Activated CD4-positive, alpha-beta T cell treated with anti-CD3 and anti-CD28 coated beads, Interleukin-2, amount 10 ng/mL, durations not matched to agents 24 days and 14 days (primary cell): ENCODE results near the gene CIB1. TPM values are rescaled to one million over a fixed set of nuclear protein-coding genes. Genes with fewer than 3 reads are reported as not detected.
A peak's percentile ranks its signal among the peaks of the same experiment; 100 is the strongest.
"Not testable (repeated sequence)": the region's sequence is repeated elsewhere in the genome, so short reads cannot be mapped to it uniquely, and the experiment has no call there.

Source experiments
- DNase-seq: peaks from one replicate; pipeline ENCODE4 v3.0.0; 2022
- H3K27ac Mint-ChIP-seq: one replicate; pipeline ENCODE4 v1.8.0; 2022; ENCODE audit warnings: mild to moderate bottlenecking, mixed read lengths
- H3K27me3 Mint-ChIP-seq: one replicate; pipeline ENCODE4 v1.8.0; 2022; ENCODE audit warnings: mixed read lengths
- H3K36me3 Mint-ChIP-seq: one replicate; pipeline ENCODE4 v1.8.0; 2022; ENCODE audit warnings: low read depth, mild to moderate bottlenecking, mixed read lengths
- H3K4me1 Mint-ChIP-seq: one replicate; pipeline ENCODE4 v1.8.0; 2021; ENCODE audit warnings: mixed read lengths
- H3K4me3 Mint-ChIP-seq: one replicate; pipeline ENCODE4 v1.8.0; 2022; ENCODE audit warnings: mild to moderate bottlenecking, moderate library complexity, mixed read lengths
- H3K9me3 Mint-ChIP-seq: one replicate; pipeline ENCODE4 v1.8.0; 2021; ENCODE audit warnings: mixed read lengths
- intact Hi-C: fragments of 100-400 bp; cut with micrococcal nuclease; formaldehyde crosslinking; loops from one replicate; pipeline ENCODE4 v1.15.1; 2023
- total RNA-seq: library from RNA; stranded (reverse); gene quantifications from 2 replicates; pipeline ENCODE4 v1.2.3, GENCODE V29; 2022

CIB1 gene
- total RNA-seq, 1 donor from 2014 or later: 156 TPM

DNA sequence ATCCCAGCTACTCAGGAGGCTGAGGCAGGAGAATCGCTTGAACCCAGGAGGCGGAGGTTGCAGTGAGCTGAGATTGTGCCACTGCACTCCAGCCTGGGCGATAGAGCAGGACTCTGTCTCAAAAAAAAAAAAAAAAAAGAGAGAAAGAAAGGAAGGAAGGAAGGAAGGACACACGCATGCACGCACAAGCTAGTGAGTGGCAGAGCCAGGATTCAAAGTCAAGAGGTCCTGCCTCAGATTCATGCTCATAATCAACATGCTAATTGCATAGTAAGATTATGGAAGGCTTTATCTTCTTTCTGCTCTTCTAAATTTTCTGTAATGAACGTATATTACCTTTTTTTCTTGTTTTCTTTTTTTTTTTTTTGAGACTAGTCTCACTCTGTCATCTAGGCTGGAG, 27.0 kb upstream of the CIB1 start:
- H3K27ac Mint-ChIP-seq, intact Hi-C loops, H3K36me3 Mint-ChIP-seq, H3K9me3 Mint-ChIP-seq, H3K27me3 Mint-ChIP-seq, H3K4me3 Mint-ChIP-seq, DNase-seq: not testable (repeated sequence)
- H3K4me1 Mint-ChIP-seq: peaks cover 13% of the 10 kb centered on the region

DNA sequence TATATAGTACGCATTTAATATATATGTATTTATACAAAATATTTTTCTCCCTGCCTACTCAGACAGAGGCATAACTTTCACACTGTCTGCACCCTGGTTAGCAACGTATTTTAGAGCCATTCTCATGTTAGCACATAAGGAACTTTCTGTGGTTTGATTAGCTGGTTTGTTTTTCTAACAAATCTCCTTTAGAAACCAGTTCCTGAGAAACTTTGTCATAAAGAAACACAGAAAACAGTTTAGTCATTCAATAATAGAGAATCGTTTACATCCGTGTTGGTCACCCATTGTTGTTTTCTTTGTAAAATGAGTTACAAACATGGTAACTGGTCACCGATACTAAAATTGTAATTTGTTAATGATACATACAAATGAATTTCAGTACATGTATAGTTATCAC, 25.8 kb upstream of the CIB1 start:
- Mint-ChIP-seq H3K36me3 (peaks cover 2% of the 10 kb centered on the region), H3K4me1 (peaks cover 9% of the 10 kb centered on the region), H3K27ac (no peak overlapping the region), H3K4me3 (no peak overlapping the region), H3K9me3 (no peaks in the 10 kb centered on the region), H3K27me3 (no peaks in the 10 kb centered on the region)
- intact Hi-C loops: no loop called here
- no peak for DNase-seq

DNA sequence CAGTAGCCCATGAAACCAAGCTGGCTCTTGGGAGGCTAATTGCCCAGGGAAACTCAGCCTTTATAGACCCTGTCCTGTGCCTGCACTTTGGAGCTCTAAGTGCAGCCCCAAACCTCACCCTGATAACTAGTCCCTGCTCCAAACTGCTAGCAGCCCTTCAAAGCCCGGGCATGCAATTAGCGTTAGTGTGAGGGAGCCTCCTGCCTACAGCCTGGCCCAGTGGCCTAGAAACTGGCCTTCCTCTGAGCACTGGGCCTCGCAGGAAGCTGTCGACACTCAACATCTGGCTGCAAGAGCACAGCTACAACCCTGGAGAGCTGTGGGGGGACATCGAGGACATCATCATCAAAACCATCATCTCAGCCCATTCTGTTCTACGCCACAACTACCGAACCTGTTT, 24.0 kb upstream of the CIB1 start:
- no peaks in the 10 kb centered on the region for H3K9me3 Mint-ChIP-seq
- peaks cover 1% of the 10 kb centered on the region for H3K36me3 Mint-ChIP-seq
- H3K27me3 Mint-ChIP-seq: no peaks in the 10 kb centered on the region
- intact Hi-C loops: no loop called here
- H3K4me3 Mint-ChIP-seq: no peak overlapping the region
- no peak overlapping the region for H3K27ac Mint-ChIP-seq
- peaks cover 4% of the 10 kb centered on the region for H3K4me1 Mint-ChIP-seq
- DNase-seq: no peak

DNA sequence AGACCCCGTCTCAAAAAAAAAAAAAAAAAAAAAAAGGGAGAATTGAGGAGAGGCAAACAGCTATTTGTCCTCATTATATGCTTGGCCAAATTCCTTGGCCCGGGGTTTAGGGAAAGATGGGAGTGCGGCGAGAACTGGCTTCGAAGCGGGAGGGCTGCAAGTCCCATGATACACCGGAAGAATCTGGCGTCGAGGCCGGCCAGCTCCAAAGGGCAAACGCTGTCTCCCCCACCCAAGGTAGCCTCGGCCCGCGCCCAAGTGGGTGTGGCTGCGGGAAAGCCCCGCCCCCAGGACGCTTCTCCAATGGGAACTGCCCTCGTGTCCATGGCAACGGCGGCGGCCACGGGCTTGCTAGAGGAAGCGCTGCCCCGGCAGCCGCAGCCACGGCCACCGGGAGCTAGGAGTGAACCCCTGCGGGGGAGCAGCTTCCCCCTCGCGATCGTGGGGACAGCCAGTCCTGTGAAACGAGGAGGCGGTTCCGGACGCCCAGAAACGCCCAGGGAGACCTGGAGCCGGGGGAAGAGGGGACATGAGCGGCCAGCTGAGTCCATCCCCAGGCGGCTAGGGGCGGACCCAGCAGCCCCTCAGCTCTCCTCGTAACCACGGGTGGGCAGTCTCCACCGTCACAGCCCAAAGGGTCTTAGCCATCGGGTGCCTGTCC, 15.6 kb upstream of the CIB1 start, which contains the start of gene TTLL13:
TSS of gene TTLL13 (plus strand) at position 354 of the 661 bp plus-strand sequence. CDS start 1,075 bp downstream, outside the sequence.
- peaks cover under 1% of the 10 kb centered on the region for H3K36me3 Mint-ChIP-seq
- H3K27ac Mint-ChIP-seq: no peak within 1 kb of the TSS
- DNase-seq: peak; percentile 96
- peaks cover 8% of the 10 kb centered on the region for H3K4me1 Mint-ChIP-seq
- peak within 1 kb of the TSS; percentile 80 for H3K4me3 Mint-ChIP-seq
- intact Hi-C loops: loop anchor here (1.0 kb wide), 1 partner anchor 15 kb away; the partner anchor contains the start of gene GDPGP1
- H3K27me3 Mint-ChIP-seq: no peaks in the 10 kb centered on the region
- H3K9me3 Mint-ChIP-seq: no peaks in the 10 kb centered on the region

DNA sequence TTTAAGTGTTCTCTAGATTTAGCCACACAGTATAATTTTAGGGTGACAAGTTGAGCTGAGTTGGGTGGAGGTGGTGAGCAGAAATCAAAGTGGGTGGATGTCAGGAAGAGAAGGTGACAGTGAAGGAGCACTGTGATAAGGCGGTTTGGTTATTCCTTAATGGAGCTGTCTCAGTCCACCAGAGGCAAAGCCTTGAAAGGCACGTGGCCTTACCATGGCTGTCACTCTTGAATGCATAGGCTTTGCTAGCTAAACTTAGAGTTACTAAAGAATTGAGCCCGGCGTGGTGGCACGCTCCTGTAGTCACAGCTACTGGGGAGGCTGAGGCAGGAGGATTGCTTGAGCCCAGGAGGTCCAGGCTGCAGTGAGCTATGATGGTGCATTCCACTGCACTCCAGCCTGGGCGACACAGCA, 15.1 kb upstream of the CIB1 start:
- intact Hi-C loops: loop anchor here (1.0 kb wide), 1 partner anchor 14 kb away; the partner anchor contains the start of gene GDPGP1
- Mint-ChIP-seq H3K27ac (no peak overlapping the region), H3K9me3 (no peaks in the 10 kb centered on the region), H3K4me3 (peak overlapping the region; percentile 80), H3K4me1 (peaks cover 10% of the 10 kb centered on the region), H3K36me3 (peaks cover 4% of the 10 kb centered on the region), H3K27me3 (no peaks in the 10 kb centered on the region)
- DNase-seq: no peak

DNA sequence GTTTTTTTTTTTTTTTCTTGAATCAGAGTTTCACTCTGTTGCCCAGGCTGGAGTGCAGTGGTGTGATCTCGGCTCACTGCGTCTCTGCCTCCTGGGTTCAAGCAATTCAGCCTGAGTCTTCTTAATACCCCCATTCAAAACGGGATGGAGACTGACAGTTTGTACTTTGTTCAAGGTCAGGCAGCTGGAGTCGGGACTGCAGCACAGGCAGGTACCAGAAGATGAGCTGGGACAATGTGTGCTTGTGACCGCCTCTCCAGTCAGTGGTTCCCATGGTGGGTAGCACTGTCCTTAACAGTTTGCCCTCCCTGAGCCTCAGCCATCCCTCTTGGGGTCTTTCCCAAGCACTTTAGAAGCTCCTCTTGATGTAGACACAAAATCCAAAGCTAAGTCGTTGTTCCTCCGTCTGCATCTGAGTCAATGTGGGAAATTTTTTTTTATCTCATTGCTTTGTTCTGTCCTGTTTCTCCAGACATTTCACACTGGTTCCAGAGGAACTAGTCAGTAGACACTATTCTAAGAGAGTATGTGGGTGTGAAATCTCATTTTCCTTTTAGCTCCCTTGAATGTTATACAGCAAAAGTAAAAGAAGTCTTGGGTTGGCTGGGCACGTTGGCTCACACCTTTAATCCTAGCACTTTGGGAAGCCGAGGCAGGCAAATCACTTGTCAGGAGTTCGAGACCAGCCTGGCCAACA, 10.3 kb upstream of the CIB1 start:
- Mint-ChIP-seq H3K27me3 (no peaks in the 10 kb centered on the region), H3K27ac (no peak overlapping the region), H3K4me3 (no peak overlapping the region), H3K9me3 (no peaks in the 10 kb centered on the region), H3K36me3 (peaks cover 11% of the 10 kb centered on the region), H3K4me1 (peaks cover 6% of the 10 kb centered on the region)
- intact Hi-C loops: no loop called here
- no peak for DNase-seq

DNA sequence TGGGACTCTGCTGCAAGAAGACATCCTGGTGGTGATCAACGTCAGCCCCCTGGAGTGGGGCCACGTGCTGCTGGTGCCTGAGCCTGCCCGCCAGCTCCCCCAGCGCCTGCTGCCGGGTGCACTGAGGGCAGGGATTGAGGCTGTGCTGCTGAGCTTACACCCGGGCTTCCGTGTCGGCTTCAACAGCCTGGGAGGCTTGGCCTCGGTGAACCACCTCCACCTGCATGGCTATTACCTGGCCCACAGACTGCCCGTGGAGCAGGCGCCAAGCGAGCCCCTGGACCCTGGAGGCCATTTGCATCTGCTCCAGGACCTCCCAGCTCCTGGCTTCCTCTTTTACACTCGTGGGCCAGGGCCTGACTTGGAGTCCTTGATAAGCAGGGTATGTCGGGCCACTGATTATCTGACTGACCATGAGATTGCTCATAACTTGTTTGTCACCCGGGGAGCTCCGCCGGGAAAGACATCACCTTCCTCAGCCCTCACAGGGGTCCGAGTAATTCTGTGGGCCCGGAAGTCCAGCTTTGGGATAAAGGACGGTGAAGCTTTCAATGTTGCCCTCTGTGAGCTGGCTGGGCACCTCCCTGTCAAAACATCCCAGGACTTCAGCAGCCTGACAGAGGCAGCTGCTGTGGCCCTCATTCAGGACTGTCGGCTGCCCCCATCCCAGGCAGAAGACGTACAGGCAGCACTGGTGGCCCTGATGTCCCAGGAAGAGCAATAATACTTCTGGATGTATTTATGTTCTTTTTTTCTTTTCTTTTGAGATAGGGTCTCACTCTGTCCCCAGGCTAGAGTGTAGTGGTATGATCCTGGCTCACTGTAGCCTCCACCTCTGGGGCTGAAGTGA, 7.8 kb upstream of the CIB1 start:
- H3K27ac Mint-ChIP-seq: no peak overlapping the region
- DNase-seq: no peak
- intact Hi-C loops: no loop called here
- H3K27me3 Mint-ChIP-seq: no peaks in the 10 kb centered on the region
- peaks cover 10% of the 10 kb centered on the region for H3K4me1 Mint-ChIP-seq
- no peak overlapping the region for H3K4me3 Mint-ChIP-seq
- peaks cover 22% of the 10 kb centered on the region for H3K36me3 Mint-ChIP-seq
- no peaks in the 10 kb centered on the region for H3K9me3 Mint-ChIP-seq

DNA sequence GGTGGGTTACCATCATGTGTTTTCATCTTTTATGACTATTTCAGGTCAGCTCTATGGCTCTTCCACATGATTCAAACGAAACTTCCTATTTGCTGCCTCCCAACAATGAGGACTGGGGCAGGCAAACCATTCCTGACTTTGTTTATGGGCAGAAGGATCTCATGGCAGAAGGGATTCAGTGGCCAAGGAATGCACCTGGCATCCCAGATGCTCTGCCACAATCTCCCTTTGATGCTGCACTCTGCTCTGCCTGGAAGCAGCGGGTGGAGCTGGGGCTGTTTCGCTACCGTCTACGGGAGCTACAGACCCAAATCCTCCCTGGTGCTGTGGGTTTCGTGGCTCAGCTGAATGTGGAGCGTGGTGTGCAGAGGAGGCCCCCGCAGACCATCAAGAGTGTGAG, 7.1 kb upstream of the CIB1 start:
- Mint-ChIP-seq H3K36me3 (peaks cover 27% of the 10 kb centered on the region), H3K9me3 (no peaks in the 10 kb centered on the region), H3K27ac (no peak overlapping the region), H3K4me3 (no peak overlapping the region), H3K4me1 (peaks cover 13% of the 10 kb centered on the region), H3K27me3 (no peaks in the 10 kb centered on the region)
- intact Hi-C loops: no loop called here
- DNase-seq: no peak

DNA sequence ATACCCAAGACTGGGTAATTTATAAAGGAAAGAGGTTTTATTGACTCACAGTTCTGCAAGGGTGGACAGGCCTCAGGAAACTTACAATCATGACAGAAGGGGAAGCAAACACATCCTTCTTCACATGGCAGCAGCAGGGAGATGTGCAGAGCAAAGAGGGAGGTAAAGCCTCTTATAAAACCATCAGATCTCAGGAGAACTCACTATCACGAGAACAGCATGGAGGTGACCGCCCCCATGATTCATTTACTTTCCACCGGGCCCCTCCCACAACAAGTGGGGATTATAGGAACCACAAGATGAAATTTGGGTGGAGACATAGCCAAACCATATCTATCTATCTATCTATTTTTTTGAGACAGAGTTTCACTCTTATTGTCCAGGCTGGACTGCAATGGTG, 5.6 kb upstream of the CIB1 start:
- Mint-ChIP-seq H3K36me3 (peaks cover 31% of the 10 kb centered on the region), H3K27ac (peak overlapping the region; percentile 17), H3K4me3 (no peak overlapping the region), H3K27me3 (no peaks in the 10 kb centered on the region), H3K9me3 (no peaks in the 10 kb centered on the region), H3K4me1 (peaks cover 20% of the 10 kb centered on the region)
- no peak for DNase-seq
- intact Hi-C loops: loop anchor here (10.0 kb wide), 2 partner anchors 145 to 345 kb away; partner anchors contain the start of genes AP3S2 and IQGAP1

DNA sequence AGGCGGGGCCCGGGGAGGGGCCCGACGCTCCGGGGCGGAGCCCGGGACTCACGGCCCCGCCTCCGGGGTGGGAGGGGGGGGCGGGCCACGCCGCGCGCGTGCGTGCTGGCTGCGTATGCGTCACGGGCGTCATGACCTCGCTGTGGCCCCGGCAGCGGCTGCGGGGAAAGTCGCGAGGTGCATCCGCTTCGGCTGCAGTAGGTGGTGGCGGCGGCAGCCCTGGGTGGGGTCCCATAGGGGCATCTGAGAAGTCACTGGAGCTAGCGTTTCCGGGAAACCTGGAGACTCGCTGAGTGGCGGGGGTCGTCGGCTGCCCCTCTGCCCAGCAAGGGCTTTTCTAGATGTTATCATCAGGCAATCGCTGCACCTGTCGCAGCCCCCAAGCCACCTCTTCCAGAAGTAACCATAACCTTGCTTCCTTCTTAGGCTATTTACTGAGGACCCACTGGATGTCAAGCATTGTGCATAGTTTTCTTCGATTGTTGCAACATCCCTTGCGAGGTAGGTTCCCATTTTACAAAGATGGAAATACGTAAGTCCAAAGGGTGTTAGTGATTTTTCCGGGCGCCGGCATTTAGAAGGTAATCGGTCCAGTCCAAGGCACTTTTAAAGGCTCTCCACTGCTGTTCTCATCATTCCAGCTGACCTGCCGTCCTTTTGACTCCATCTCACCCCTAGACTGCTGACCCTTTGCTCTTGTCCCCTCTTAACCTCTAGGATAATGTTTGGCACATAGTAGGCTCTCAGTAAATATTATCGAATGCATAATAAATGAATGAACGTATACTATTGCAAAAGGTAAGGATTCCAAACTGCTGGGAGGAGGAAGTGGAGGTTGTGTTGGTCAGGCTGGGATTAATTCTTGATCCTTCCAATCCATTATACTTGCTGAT, 601 bp upstream of the CIB1 start, which contains the start of gene GDPGP1:
TSS of gene GDPGP1 (plus strand) at position 114 of the 893 bp plus-strand sequence. CDS start 6,700 bp downstream, outside the sequence.
- Mint-ChIP-seq H3K27me3 (no peaks in the 10 kb centered on the region), H3K4me3 (peak within 1 kb of the TSS; percentile 99), H3K27ac (peak within 1 kb of the TSS; percentile 95), H3K36me3 (peaks cover 51% of the 10 kb centered on the region), H3K9me3 (no peaks in the 10 kb centered on the region), H3K4me1 (peaks cover 46% of the 10 kb centered on the region)
- no peak for DNase-seq
- intact Hi-C loops: loop anchor here (1.0 to 10.0 kb wide), 7 partner anchors 15 to 340 kb away; partner anchors contain the start of genes AP3S2, IQGAP1, NGRN and SEMA4B

DNA sequence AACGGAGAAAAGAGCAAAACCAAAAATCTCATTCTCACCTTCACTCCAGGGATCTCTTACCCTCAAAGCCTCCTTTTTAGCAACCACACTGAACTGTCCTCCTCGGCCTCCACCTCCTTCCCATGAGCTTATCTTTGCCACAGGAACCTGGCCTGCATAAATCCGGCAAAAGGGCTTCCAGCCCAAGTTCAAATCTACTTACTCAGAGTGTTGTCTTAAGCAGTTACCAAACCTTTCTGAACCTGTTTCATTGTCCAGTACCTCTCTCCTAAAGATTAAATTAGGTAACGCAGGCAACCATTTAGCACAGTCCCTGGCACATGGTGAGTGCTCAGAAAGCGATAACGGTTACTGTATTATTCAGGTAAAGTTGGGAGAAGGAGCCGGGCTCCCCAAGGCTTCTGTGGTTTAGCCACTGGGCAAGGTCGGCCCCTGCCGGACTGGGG, 777 bp downstream of the CIB1 start:
- Mint-ChIP-seq H3K4me1 (peaks cover 39% of the 10 kb centered on the region), H3K9me3 (no peaks in the 10 kb centered on the region), H3K27me3 (no peaks in the 10 kb centered on the region), H3K4me3 (peak overlapping the region; percentile 99), H3K27ac (peak overlapping the region; percentile 95), H3K36me3 (peaks cover 47% of the 10 kb centered on the region)
- intact Hi-C loops: loop anchor here (2.0 to 10.0 kb wide), 5 partner anchors 91 to 700 kb away; partner anchors contain the start of genes AP3S2, HDDC3 and IQGAP1
- no peak for DNase-seq

DNA sequence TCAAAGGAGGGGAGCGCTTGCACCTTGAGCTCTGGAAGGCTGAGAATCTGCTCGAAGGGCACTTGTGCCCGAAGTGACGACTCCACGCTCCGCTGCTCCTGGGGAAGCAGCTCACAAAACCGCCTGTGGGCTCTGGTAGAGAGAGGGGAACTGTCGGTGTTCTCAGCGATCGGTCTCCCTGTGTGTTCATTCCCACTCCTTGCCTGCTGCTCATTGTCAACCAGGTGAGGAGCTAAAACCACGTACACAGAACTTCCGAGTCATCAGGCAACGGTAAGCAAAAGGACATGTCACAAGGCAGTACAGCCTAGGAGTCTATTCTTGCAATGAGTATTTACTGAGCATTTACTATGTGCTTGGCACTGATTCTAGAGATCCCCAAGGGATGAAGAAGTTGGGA, 1.5 kb downstream of the CIB1 start:
- peaks cover 39% of the 10 kb centered on the region for H3K4me1 Mint-ChIP-seq
- peaks cover 50% of the 10 kb centered on the region for H3K36me3 Mint-ChIP-seq
- H3K27me3 Mint-ChIP-seq: no peaks in the 10 kb centered on the region
- intact Hi-C loops: loop anchor here (2.0 to 10.0 kb wide), 5 partner anchors 90 to 701 kb away; partner anchors contain the start of genes AP3S2, HDDC3 and IQGAP1
- no peaks in the 10 kb centered on the region for H3K9me3 Mint-ChIP-seq
- DNase-seq: peak; percentile 68
- peak overlapping the region; percentile 99 for H3K4me3 Mint-ChIP-seq
- peak overlapping the region; percentile 95 for H3K27ac Mint-ChIP-seq
